Measurements from ENCODE around the gene ASCC1. TPM values are rescaled to one million over a fixed set of nuclear protein-coding genes. Genes with fewer than 3 reads are reported as not detected.

The ASCC1 gene
- total RNA-seq, 2 experiments from 2014 or later, result 16.5 to 19.0 TPM

GRCh38 chr10:72146559-72147323 lies 69.3 kb downstream of the ASCC1 start:
- intact Hi-C loops (cut with DNase I, micrococcal nuclease), result no loop called here
- H3K4me1 ChIP-seq (ENCODE audit: insufficient read depth, low read length), result no peaks in the 10 kb centered on the region
- no peaks in the 10 kb centered on the region for H3K9me3 ChIP-seq (ENCODE audit: control insufficient read depth in 1 of 2, insufficient read depth in 1 of 2, low read length in 2 of 2)
- no peak for TF ChIP-seq CTCF (IDR thresholded peaks at IDR 0.05)
- H3K4me1 Mint-ChIP-seq (ENCODE audit: low read depth), result no peaks in the 10 kb centered on the region
- POLR2A ChIA-PET, result no interaction called here
- DNase-seq (no peak), ATAC-seq (ENCODE audit: poor library complexity) (no peak)
- CTCF ChIA-PET, result no interaction called here
- no peaks in the 10 kb centered on the region for H3K27me3 Mint-ChIP-seq
- no peaks in the 10 kb centered on the region for H3K9me3 Mint-ChIP-seq
- H3K27ac Mint-ChIP-seq, result no peak overlapping the region
- H3K27me3 ChIP-seq (ENCODE audit: control insufficient read depth in 1 of 2, insufficient read depth in 2 of 2, low read length in 2 of 2), result no peaks in the 10 kb centered on the region
- no peak overlapping the region for H3K4me3 Mint-ChIP-seq
- H3K36me3 Mint-ChIP-seq (ENCODE audit: low read depth), result peaks cover 19% of the 10 kb centered on the region
- no peak overlapping the region for H3K4me3 ChIP-seq (ENCODE audit: low read length)
- no peak overlapping the region for H3K27ac ChIP-seq (ENCODE audit: low read depth in 1 of 2, low read length in 2 of 2)
- no peaks in the 10 kb centered on the region for H3K36me3 ChIP-seq (ENCODE audit: insufficient read depth, low read length)

GRCh38 chr10:72146071-72146470 lies 70.0 kb downstream of the ASCC1 start:
- H3K4me3 Mint-ChIP-seq, result no peak overlapping the region
- no peak for TF ChIP-seq CTCF (IDR thresholded peaks at IDR 0.05)
- no peaks in the 10 kb centered on the region for H3K27me3 ChIP-seq (ENCODE audit: control insufficient read depth in 1 of 2, insufficient read depth in 2 of 2, low read length in 2 of 2)
- H3K27ac Mint-ChIP-seq, result no peak overlapping the region
- no peak for ATAC-seq (ENCODE audit: poor library complexity)
- no peak for DNase-seq
- no peaks in the 10 kb centered on the region for H3K27me3 Mint-ChIP-seq
- POLR2A ChIA-PET, result no interaction called here
- CTCF ChIA-PET, result no interaction called here
- no peaks in the 10 kb centered on the region for H3K4me1 Mint-ChIP-seq (ENCODE audit: low read depth)
- no peak overlapping the region for H3K27ac ChIP-seq (ENCODE audit: low read depth in 1 of 2, low read length in 2 of 2)
- no peaks in the 10 kb centered on the region for H3K4me1 ChIP-seq (ENCODE audit: insufficient read depth, low read length)
- H3K9me3 Mint-ChIP-seq, result no peaks in the 10 kb centered on the region
- intact Hi-C loops (cut with DNase I, micrococcal nuclease), result no loop called here
- no peak overlapping the region for H3K4me3 ChIP-seq (ENCODE audit: low read length)
- no peaks in the 10 kb centered on the region for H3K36me3 ChIP-seq (ENCODE audit: insufficient read depth, low read length)
- H3K9me3 ChIP-seq (ENCODE audit: control insufficient read depth in 1 of 2, insufficient read depth in 1 of 2, low read length in 2 of 2), result no peaks in the 10 kb centered on the region
- H3K36me3 Mint-ChIP-seq (ENCODE audit: low read depth), result peaks cover 16% of the 10 kb centered on the region

- no peak overlapping the region for H3K27ac ChIP-seq (ENCODE audit: low read depth in 1 of 2, low read length in 2 of 2)
- H3K27me3 ChIP-seq (ENCODE audit: control insufficient read depth in 1 of 2, insufficient read depth in 2 of 2, low read length in 2 of 2), result no peaks in the 10 kb centered on the region
- Mint-ChIP-seq H3K4me1 (ENCODE audit: low read depth) (no peaks in the 10 kb centered on the region), H3K27ac (no peak overlapping the region), H3K27me3 (no peaks in the 10 kb centered on the region), H3K4me3 (no peak overlapping the region), H3K36me3 (ENCODE audit: low read depth) (peaks cover 13% of the 10 kb centered on the region), H3K9me3 (no peaks in the 10 kb centered on the region)
- ChIA-PET POLR2A (no interaction called here), CTCF (no interaction called here)
- no peaks in the 10 kb centered on the region for H3K36me3 ChIP-seq (ENCODE audit: insufficient read depth, low read length)
- no peak for TF ChIP-seq CTCF (IDR thresholded peaks at IDR 0.05)
- no peak overlapping the region for H3K4me3 ChIP-seq (ENCODE audit: low read length)
- H3K4me1 ChIP-seq (ENCODE audit: insufficient read depth, low read length), result no peaks in the 10 kb centered on the region
- intact Hi-C loops (cut with DNase I, micrococcal nuclease), result no loop called here
- no peaks in the 10 kb centered on the region for H3K9me3 ChIP-seq (ENCODE audit: control insufficient read depth in 1 of 2, insufficient read depth in 1 of 2, low read length in 2 of 2)
- DNase-seq (no peak), ATAC-seq (ENCODE audit: poor library complexity) (no peak)
These were observed 70.4 kb downstream of the ASCC1 start for GRCh38 chr10:72145657-72146056.
